ENCODE measurements around the gene NAPB. TPM values are rescaled to one million over a fixed set of nuclear protein-coding genes. Genes with fewer than 3 reads are reported as not detected.

Gene NAPB
- total and polyA plus RNA-seq, 2 of the 8 experiments (the other 6 are each of a cell fraction or from before 2014, with no cell fraction given), result 6.2 to 12.3 TPM

GRCh38 chr20:23456409-23456808, 35.1 kb upstream of the NAPB start:
- H2BK15ac ChIP-seq (ENCODE audit: low read length), result no peak overlapping the region
- no peak for DNase-seq (ENCODE audit: low read depth in 1 of 2, low spot score in 2 of 2)
- no peak overlapping the region for H3K27ac ChIP-seq (ENCODE audit: low read depth, low read length)
- H2BK20ac ChIP-seq (ENCODE audit: low read length), result 0 out of 2 replicates have a peak overlapping the region, but pooled peaks have one; percentile 13
- H3K9ac ChIP-seq (replicated peaks in 1 of 4; ENCODE audit: extremely low read depth in 1 of 4, low read depth in 3 of 4, low read length in 3 of 4), result no peak overlapping the region
- H3K4me2 ChIP-seq (ENCODE audit: insufficient read depth in 1 of 2, low read depth in 2 of 2, low read length in 2 of 2), result no peak overlapping the region
- no peak overlapping the region for H2BK5ac ChIP-seq (ENCODE audit: low read depth, low read length)
- H3K79me1 ChIP-seq (ENCODE audit: low read depth, low read length), result no peaks in the 10 kb centered on the region
- H4K8ac ChIP-seq (ENCODE audit: extremely low read depth, insufficient read depth, low read length), result no peak overlapping the region
- no peak overlapping the region; the same call in 1 of the 2 replicates for H2BK12ac ChIP-seq (ENCODE audit: low read depth, low read length)
- H2AFZ ChIP-seq (ENCODE audit: low read length), result no peak overlapping the region
- no peak overlapping the region for H3K56ac ChIP-seq (replicated peaks; ENCODE audit: insufficient read length, low read depth, low read length)
- ChIA-PET CTCF (ENCODE audit: partially characterized antibody) (interaction anchor here (1.2 kb wide), 1 partner anchor 13 kb away, joined by 4 read pairs; no protein-coding TSS in a partner anchor), POLR2A (ENCODE audit: partially characterized antibody) (no interaction called here)
- H3K4me3 ChIP-seq (ENCODE audit: extremely low read depth in 1 of 4, insufficient read depth in 2 of 4, low read depth in 3 of 4, low read length in 4 of 4), result no peak overlapping the region
- H4K5ac ChIP-seq (ENCODE audit: insufficient read length, low read depth, low read length), result no peak overlapping the region
- no peak overlapping the region for H3K18ac ChIP-seq (ENCODE audit: extremely low read depth, low read length)
- no peak overlapping the region for H4K91ac ChIP-seq (replicated peaks; ENCODE audit: insufficient read length, low read length)
- FAIRE-seq, result no peak
- H3K9me3 ChIP-seq (ENCODE audit: insufficient read depth in 2 of 2, low read depth in 1 of 2, low read length in 1 of 2), result 0 out of 4 replicates have a peak, but pooled peaks cover 0 to 5% of the 10 kb centered on the region in 2 experiments
- peaks cover 0 to 7% (median 1%) of the 10 kb centered on the region in 4 experiments; a peak in 3 of 7 replicates for H3K4me1 ChIP-seq (replicated peaks in 1 of 4; ENCODE audit: control insufficient read depth in 3 of 4, insufficient read depth in 4 of 4, low read length in 3 of 4)
- peaks cover 0 to 3% of the 10 kb centered on the region in 2 experiments for H4K20me1 ChIP-seq (replicated peaks in 1 of 2; ENCODE audit: control insufficient read depth in 1 of 2, insufficient read depth in 2 of 2, low read length in 2 of 2)
- H2AK5ac ChIP-seq (ENCODE audit: low read depth, low read length), result no peak overlapping the region
- H3K4ac ChIP-seq (replicated peaks; ENCODE audit: insufficient read length, low read depth, low read length), result no peak overlapping the region
- H3K79me2 ChIP-seq (ENCODE audit: control insufficient read depth in 1 of 2, insufficient read depth in 2 of 2, low read length in 2 of 2), result 0 out of 4 replicates have a peak, but pooled peaks cover 0 to 4% of the 10 kb centered on the region in 2 experiments
- H3K23me2 ChIP-seq (ENCODE audit: low read depth, low read length), result peaks cover 7% of the 10 kb centered on the region
- 78% methylated on average over 3 of the region's 3 CpGs; no CpG with 5 or more reads in 1 of the 2 experiments for WGBS, 2 experiments (ENCODE audit: extremely low coverage in 1 of 2, insufficient coverage in 1 of 2, insufficient read length in 1 of 2, insufficient replicate concordance in 2 of 2, low coverage in 1 of 2, low lambda C conversion rate in 2 of 2, missing lambda C conversion rate in 1 of 2)
- no peaks in the 10 kb centered on the region; a peak in 1 of 8 replicates for H3K36me3 ChIP-seq (ENCODE audit: control insufficient read depth in 2 of 4, insufficient read depth in 4 of 4, low read length in 3 of 4)
- H3K27me3 ChIP-seq (replicated peaks in 1 of 4; ENCODE audit: control insufficient read depth in 3 of 4, extremely low read depth in 1 of 4, insufficient read depth in 3 of 4, low read length in 3 of 4), result peaks cover 0 to 7% (median 0%) of the 10 kb centered on the region in 4 experiments; a peak in 2 of 7 replicates
- H3K23ac ChIP-seq (ENCODE audit: insufficient read length), result no peak overlapping the region
- no peak overlapping the region for H3K14ac ChIP-seq (ENCODE audit: insufficient read length)
- no peak overlapping the region for H2BK120ac ChIP-seq (replicated peaks; ENCODE audit: low read depth, low read length)
- TF ChIP-seq SRF (IDR thresholded peaks at IDR 0.05; ENCODE audit: low read depth, low read length) (no peak), BRCA1 (IDR thresholded peaks at IDR 0.05; ENCODE audit: low read depth, low read length) (no peak), TEAD4 (IDR thresholded peaks at IDR 0.05; ENCODE audit: low read depth, low read length) (no peak), USF2 (IDR thresholded peaks at IDR 0.05; ENCODE audit: low read length) (no peak), YY1 (IDR thresholded peaks at IDR 0.05; ENCODE audit: low read depth, low read length) (no peak), FOSL1 (IDR thresholded peaks at IDR 0.05; ENCODE audit: insufficient read depth, low read depth, low read length) (no peak), ATF2 (IDR thresholded peaks at IDR 0.05; ENCODE audit: low read length) (no peak), CHD1 (IDR thresholded peaks at IDR 0.05; ENCODE audit: low read depth, low read length) (no peak)
